Hepatocyte (in vitro differentiated cells): ENCODE results near the gene RCBTB1. TPM values are rescaled to one million over a fixed set of nuclear protein-coding genes. Genes with fewer than 3 reads are reported as not detected.
"Not testable (repeated sequence)": the region's sequence is repeated elsewhere in the genome, so short reads cannot be mapped to it uniquely, and the experiment has no call there.

Experiments used
- DNase-seq: peaks from one replicate; pipeline ENCODE4 v3.0.0-alpha.2; 2016; ENCODE audit warnings: low spot score
- H2AFZ ChIP-seq: fragments of 200-600 bp; sonication (generic); 2 replicates; pipeline ENCODE4 v1.6.0; 2016; ENCODE audit warnings: antibody characterized with exemption, mild to moderate bottlenecking
- H3K27ac ChIP-seq: fragments of 200-600 bp; sonication (generic); 2 replicates; pipeline ENCODE4 v1.5.1; 2016; ENCODE audit warnings: mild to moderate bottlenecking
- H3K27me3 ChIP-seq: fragments of 200-600 bp; sonication (generic); 2 replicates; pipeline ENCODE4 v1.6.1; 2016
- H3K36me3 ChIP-seq: fragments of 200-600 bp; sonication (generic); replicated peaks from 2 replicates; pipeline ENCODE4 v1.5.1; 2016; ENCODE audit warnings: low read depth; ENCODE audit not compliant: insufficient read depth
- H3K4me1 ChIP-seq: fragments of 200-600 bp; sonication (generic); 2 replicates; pipeline ENCODE4 v1.5.1; 2016; ENCODE audit warnings: mild to moderate bottlenecking, moderate library complexity; ENCODE audit not compliant: insufficient read depth
- H3K4me2 ChIP-seq: fragments of 200-600 bp; sonication (generic); 2 replicates; pipeline ENCODE4 v1.6.0; 2016
- H3K4me3 ChIP-seq: fragments of 200-600 bp; sonication (generic); 2 replicates; pipeline ENCODE4 v1.5.1; 2016; ENCODE audit warnings: mild to moderate bottlenecking
- H3K79me2 ChIP-seq: fragments of 200-600 bp; sonication (generic); 2 replicates; pipeline ENCODE4 v1.6.0; 2017; ENCODE audit warnings: mild to moderate bottlenecking
- H3K9me2 ChIP-seq: fragments of 200-600 bp; sonication (generic); replicated peaks from 2 replicates; pipeline ENCODE4 v1.6.0; 2017; ENCODE audit warnings: mild to moderate bottlenecking; ENCODE audit not compliant: insufficient read depth
- H3K9me3 ChIP-seq: fragments of 200-600 bp; sonication (generic); 2 replicates; pipeline ENCODE4 v1.5.1; 2016; ENCODE audit warnings: low read depth, mild to moderate bottlenecking
- H4K20me1 ChIP-seq: fragments of 200-600 bp; sonication (generic); 2 replicates; pipeline ENCODE4 v1.6.0; 2016; ENCODE audit warnings: mild to moderate bottlenecking; ENCODE audit not compliant: insufficient read depth, poor library complexity, severe bottlenecking
- CTCF ChIP-seq: fragments of 200-600 bp; sonication (generic); IDR thresholded peaks from 2 replicates; pipeline ENCODE4 v1.5.1; 2016; ENCODE audit warnings: antibody characterized with exemption, mild to moderate bottlenecking; ENCODE audit not compliant: poor library complexity
- EZH2 ChIP-seq: fragments of 200-600 bp; sonication (generic); IDR thresholded peaks from 2 replicates; pipeline ENCODE4 v1.6.1; 2016; ENCODE audit warnings: antibody characterized with exemption, mild to moderate bottlenecking, borderline replicate concordance
- EZH2phosphoT487 ChIP-seq: fragments of 200-600 bp; sonication (generic); IDR thresholded peaks from one replicate; pipeline ENCODE4 v1.6.1; 2018; ENCODE audit warnings: antibody characterized with exemption, mild to moderate bottlenecking, low read depth, moderate library complexity; ENCODE audit not compliant: unreplicated experiment, severe bottlenecking
- WGBS: methylation state at CpG from one replicate; pipeline ENCODE4 v1.1.6; 2016; ENCODE audit warnings: low lambda C conversion rate; ENCODE audit errors: missing lambda C conversion rate; 5-methylcytosine and 5-hydroxymethylcytosine counted together
- polyA plus RNA-seq: library from polyadenylated mRNA; unstranded; fragments of >200 nt; fragmentation: Nextera tagmentation; extraction: Ambion mirVana; gene quantifications from 2 replicates; pipeline ENCODE4 v1.2.1, GENCODE V29; 2016
- total RNA-seq: library from RNA; depleted of rRNA; stranded (reverse); fragments of >200 nt; gene quantifications from 2 replicates; pipeline ENCODE4 v1.2.3, GENCODE V29; 2014

RCBTB1 gene
- total and polyA plus RNA-seq, 2 experiments from 2014 or later = 14.6 to 25.1 TPM

GRCh38 chr13:49597043-49597641, 11.8 kb upstream of the RCBTB1 start:
- no peak for DNase-seq
- H3K9me3 ChIP-seq = no peaks in the 10 kb centered on the region
- H3K4me2 ChIP-seq = no peak overlapping the region
- H3K4me1 ChIP-seq = no peaks in the 10 kb centered on the region
- no peak overlapping the region for H3K4me3 ChIP-seq
- H3K27ac ChIP-seq = no peak overlapping the region
- no peaks in the 10 kb centered on the region for H3K27me3 ChIP-seq
- no peaks in the 10 kb centered on the region for H3K79me2 ChIP-seq
- no peak overlapping the region for H2AFZ ChIP-seq
- 79% methylated on average over 11 of the region's 11 CpGs for WGBS
- no peak for TF ChIP-seq EZH2phosphoT487
- no peak for TF ChIP-seq CTCF
- no peak for TF ChIP-seq EZH2
- no peaks in the 10 kb centered on the region for H3K36me3 ChIP-seq
- no peaks in the 10 kb centered on the region for H3K9me2 ChIP-seq
- no peaks in the 10 kb centered on the region for H4K20me1 ChIP-seq

GRCh38 chr13:49596221-49596620, 10.9 kb upstream of the RCBTB1 start:
- H4K20me1 ChIP-seq = no peaks in the 10 kb centered on the region

GRCh38 chr13:49594576-49594975, 9.2 kb upstream of the RCBTB1 start:
- H3K4me1 ChIP-seq = no peaks in the 10 kb centered on the region
- no peak for DNase-seq
- no peaks in the 10 kb centered on the region for H4K20me1 ChIP-seq
- no peak overlapping the region for H3K4me3 ChIP-seq
- no peaks in the 10 kb centered on the region for H3K79me2 ChIP-seq
- TF ChIP-seq CTCF (no peak), EZH2phosphoT487 (no peak)
- no peak overlapping the region for H3K27ac ChIP-seq
- H3K4me2 ChIP-seq = no peak overlapping the region
- no peak overlapping the region for H2AFZ ChIP-seq
- no peaks in the 10 kb centered on the region for H3K36me3 ChIP-seq
- no peaks in the 10 kb centered on the region for H3K9me3 ChIP-seq
- no peaks in the 10 kb centered on the region for H3K9me2 ChIP-seq
- H3K27me3 ChIP-seq = no peaks in the 10 kb centered on the region

More at GRCh38 chr13:49596221-49596620, 10.9 kb upstream of the RCBTB1 start:
- H2AFZ ChIP-seq = no peak overlapping the region
- no peaks in the 10 kb centered on the region for H3K79me2 ChIP-seq
- TF ChIP-seq EZH2phosphoT487 (no peak), CTCF (no peak), EZH2 (no peak)
- no peaks in the 10 kb centered on the region for H3K4me1 ChIP-seq
- H3K4me3 ChIP-seq = no peak overlapping the region
- H3K4me2 ChIP-seq = no peak overlapping the region
- no peaks in the 10 kb centered on the region for H3K36me3 ChIP-seq
- no peak overlapping the region for H3K27ac ChIP-seq
- H3K9me3 ChIP-seq = no peaks in the 10 kb centered on the region
- WGBS = 95% methylated on average over 2 of the region's 2 CpGs
- no peaks in the 10 kb centered on the region for H3K27me3 ChIP-seq
- no peaks in the 10 kb centered on the region for H3K9me2 ChIP-seq
- no peak for DNase-seq

GRCh38 chr13:49593876-49594275, 8.5 kb upstream of the RCBTB1 start:
- H3K4me1 ChIP-seq, DNase-seq, H3K27me3 ChIP-seq, H4K20me1 ChIP-seq, H3K27ac ChIP-seq, H2AFZ ChIP-seq, H3K4me2 ChIP-seq, H3K9me2 ChIP-seq, H3K79me2 ChIP-seq, H3K4me3 ChIP-seq, H3K9me3 ChIP-seq, H3K36me3 ChIP-seq: not testable (repeated sequence)
- WGBS = 52% methylated on average over 4 of the region's 4 CpGs

GRCh38 chr13:49590714-49591113, 5.4 kb upstream of the RCBTB1 start:
- H3K27ac ChIP-seq, H3K9me3 ChIP-seq, H3K27me3 ChIP-seq, H2AFZ ChIP-seq, H3K79me2 ChIP-seq, H3K4me3 ChIP-seq, H3K9me2 ChIP-seq, H3K4me2 ChIP-seq, DNase-seq, H3K36me3 ChIP-seq, H4K20me1 ChIP-seq, H3K4me1 ChIP-seq: not testable (repeated sequence)
- 92% methylated on average over 3 of the region's 3 CpGs for WGBS
